HepG2 (cell line): ENCODE data around the gene ANXA6. TPM values are rescaled to one million over a fixed set of nuclear protein-coding genes. Genes with fewer than 3 reads are reported as not detected.
A peak's percentile ranks its signal among the peaks of the same experiment; 100 is the strongest.

Experiments
- ATAC-seq: fragments of 200-7000 bp; cut with Tn5 transposase; 3 replicates; pipeline ENCODE4 v1.9.1; 2020; ENCODE audit warnings: mild to moderate bottlenecking, moderate library complexity
- BruUV-seq: library from RNA; stranded (reverse); fragments of 400-500 nt; replicated peaks from 2 replicates; lab custom pipeline; 2021; lab: Mats Ljungman, UMichigan
- CTCF ChIA-PET: fragments of 300-600 bp; formaldehyde crosslinking; extraction: SDS; loops from one replicate; lab custom pipeline; 2021; ENCODE audit warnings: low total read pairs, inconsistent platforms, low intra/inter-chr PET ratio; lab: Yijun Ruan, JAX
- POLR2A ChIA-PET: fragments of 350-600 bp; sonication (Branson Sonifier 250); formaldehyde crosslinking; loops from one replicate; lab custom pipeline; 2020; ENCODE audit warnings: antibody characterized with exemption, inconsistent platforms; lab: Yijun Ruan, JAX
- DNase-seq: peaks from one replicate; pipeline ENCODE4 v3.0.0-alpha.2; 2015; ENCODE audit warnings: low spot score
- FAIRE-seq: peaks from 3 replicates; lab custom pipeline; 2011; peaks lifted over from hg19 to GRCh38; lab: Jason Lieb, UNC
- H2AFZ ChIP-seq: one replicate; pipeline ENCODE4 v1.6.1; 2011; ENCODE audit warnings: low read length, inconsistent platforms
- H3K27ac ChIP-seq: fragments of 300-600 bp; 3 replicates; pipeline ENCODE4 v1.8.0; 2011; ENCODE audit warnings: mixed run types, mild to moderate bottlenecking, mixed read lengths, low read length, inconsistent platforms; ENCODE audit not compliant: insufficient read depth; ENCODE audit errors: extremely low read length
- H3K27me3 ChIP-seq, 2 experiments: fragments of 200-600 bp in 1 of 2; 2 replicates in 1 of 2; 3 replicates in 1 of 2; pipeline versions ENCODE4 v1.6.0 to v1.8.0; 2011; ENCODE audit warnings: low read length in 2 of 2, mild to moderate bottlenecking in 2 of 2, moderate library complexity in 2 of 2, inconsistent platforms in 1 of 2; ENCODE audit not compliant: insufficient read depth in 2 of 2, control insufficient read depth in 1 of 2
- H3K36me3 ChIP-seq, 2 experiments: fragments of 200-600 bp in 1 of 2; replicated peaks in 1 of 2; 2 replicates in 1 of 2; 3 replicates in 1 of 2; pipeline versions ENCODE4 v1.5.1 to v1.8.0; 2011; ENCODE audit warnings: low read length in 2 of 2, inconsistent platforms in 1 of 2; ENCODE audit not compliant: insufficient read depth in 2 of 2, control insufficient read depth in 1 of 2
- H3K4me1 ChIP-seq: 2 replicates; pipeline ENCODE4 v1.5.1; 2012; ENCODE audit warnings: low read length, inconsistent platforms; ENCODE audit not compliant: insufficient read depth
- H3K4me2 ChIP-seq: 2 replicates; pipeline ENCODE4 v1.6.0; 2011; ENCODE audit warnings: low read depth, low read length, inconsistent platforms
- H3K4me3 ChIP-seq, 3 experiments: fragments of 200-600 bp in 1 of 3; sonication (generic), shearing (Covaris generic) in 1 of 3; replicated peaks in 1 of 3; 2 replicates each; pipeline ENCODE4 v1.5.1; 2011 to 2016; ENCODE audit warnings: low read length in 3 of 3, inconsistent platforms in 2 of 3, low read depth in 2 of 3, mild to moderate bottlenecking in 2 of 3, control low read depth in 1 of 3, mixed read lengths in 1 of 3; ENCODE audit not compliant: insufficient read depth in 1 of 3
- H3K79me2 ChIP-seq: one replicate; pipeline ENCODE4 v1.6.1; 2011; ENCODE audit warnings: low read length, inconsistent platforms; ENCODE audit not compliant: insufficient read depth
- H3K9ac ChIP-seq: 2 replicates; pipeline ENCODE4 v1.6.0; 2011; ENCODE audit warnings: mild to moderate bottlenecking, low read depth, low read length, inconsistent platforms; ENCODE audit not compliant: insufficient read depth
- H3K9me3 ChIP-seq: 2 replicates; pipeline ENCODE4 v1.5.1; 2012; ENCODE audit warnings: mild to moderate bottlenecking, low read length
- H4K20me1 ChIP-seq: 2 replicates; pipeline ENCODE4 v1.6.0; 2011; ENCODE audit warnings: inconsistent platforms, mild to moderate bottlenecking, low read length, moderate library complexity; ENCODE audit not compliant: insufficient read depth
- BCL6 ChIP-seq: IDR thresholded peaks from 2 replicates; pipeline ENCODE4 v1.6.1; 2016; ENCODE audit warnings: missing genetic modification reagents, missing compliant biosample characterization
- CEBPB ChIP-seq: IDR thresholded peaks from 2 replicates; pipeline ENCODE4 v1.6.1; 2011; ENCODE audit warnings: low read depth, low read length, improper control_type of control experiment, borderline replicate concordance
- ETV6 ChIP-seq: sonication (generic); formaldehyde crosslinking; conservative IDR thresholded peaks from 2 replicates; pipeline ENCODE4 v1.4.0; 2020; ENCODE audit warnings: missing genetic modification reagents
- KLF12 ChIP-seq: sonication (generic); formaldehyde crosslinking; IDR thresholded peaks from 2 replicates; pipeline ENCODE4 v1.4.0; 2020; ENCODE audit warnings: missing genetic modification reagents, borderline replicate concordance
- RBFOX2 ChIP-seq: fragments of 200-400 bp; formaldehyde crosslinking; IDR thresholded peaks from 2 replicates; pipeline ENCODE4 v1.6.1; 2017; ENCODE audit warnings: low read depth, mild to moderate bottlenecking, low read length
- RORA ChIP-seq: sonication (generic); formaldehyde crosslinking; IDR thresholded peaks from 2 replicates; pipeline ENCODE4 v1.5.0; 2020; ENCODE audit warnings: mild to moderate bottlenecking, missing genetic modification reagents, moderate library complexity
- ZKSCAN1 ChIP-seq: fragments of 150-350 bp; IDR thresholded peaks from 2 replicates; pipeline ENCODE4 v1.6.1; 2014; ENCODE audit warnings: low read length
- ZNF577 ChIP-seq: sonication (generic); formaldehyde crosslinking; IDR thresholded peaks from 2 replicates; pipeline ENCODE4 v1.4.0; 2020; ENCODE audit warnings: mild to moderate bottlenecking, low read depth, missing genetic modification reagents, borderline replicate concordance
- WGBS: methylation state at CpG from one replicate; pipeline ENCODE4 v1.1.6; 2017; ENCODE audit warnings: low lambda C conversion rate; 5-methylcytosine and 5-hydroxymethylcytosine counted together
- in situ Hi-C: cut with HindIII; loops from 2 replicates; pipeline ENCODE4 v1.10.0; 2017; ENCODE audit warnings: low pct_unique_long_range_greater_than_20kb; ENCODE audit not compliant: extremely low pct_ligation_motif_present
- intact Hi-C: fragments of 100-400 bp; cut with micrococcal nuclease; formaldehyde crosslinking; loops from one replicate; pipeline ENCODE4 v1.10.0; 2022; ENCODE audit not compliant: unreplicated experiment
- polyA plus RNA-seq, 8 experiments: library from polyadenylated mRNA; depleted of rRNA in 3 of 8; stranded (reverse) in 7 of 8; unstranded in 1 of 8; fragments of >200 nt; fragmentation: Illumina TruSeq in 4 of 8; extraction: Trizol in 4 of 8; gene quantifications; 2 replicates each; pipeline versions ENCODE4 v1.2.1 to v1.2.3, GENCODE V29; 2011 to 2016; ENCODE audit warnings: low read depth in 4 of 8, missing spikeins in 1 of 8, mixed read lengths in 1 of 8; ENCODE audit not compliant: insufficient read depth in 1 of 8
- total RNA-seq, 5 experiments: library from RNA; depleted of rRNA; stranded (reverse); fragments of >200 nt; fragmentation: Illumina TruSeq; extraction: Trizol; gene quantifications; 2 replicates each; pipeline ENCODE4 v1.2.3, GENCODE V29; 2016; ENCODE audit warnings: low read depth in 1 of 5
- TF ChIP-seq, protein P1 (sequence below): sonication (generic); formaldehyde crosslinking; IDR thresholded peaks from 2 replicates; pipeline ENCODE4 v1.5.1; 2020; ENCODE audit warnings: missing genetic modification reagents, mild to moderate bottlenecking, borderline replicate concordance

Gene ANXA6
- total and polyA plus RNA-seq, 2 of the 13 experiments (the other 11 are each of a cell fraction or from before 2014, with no cell fraction given), result 103 to 125 TPM

DNA sequence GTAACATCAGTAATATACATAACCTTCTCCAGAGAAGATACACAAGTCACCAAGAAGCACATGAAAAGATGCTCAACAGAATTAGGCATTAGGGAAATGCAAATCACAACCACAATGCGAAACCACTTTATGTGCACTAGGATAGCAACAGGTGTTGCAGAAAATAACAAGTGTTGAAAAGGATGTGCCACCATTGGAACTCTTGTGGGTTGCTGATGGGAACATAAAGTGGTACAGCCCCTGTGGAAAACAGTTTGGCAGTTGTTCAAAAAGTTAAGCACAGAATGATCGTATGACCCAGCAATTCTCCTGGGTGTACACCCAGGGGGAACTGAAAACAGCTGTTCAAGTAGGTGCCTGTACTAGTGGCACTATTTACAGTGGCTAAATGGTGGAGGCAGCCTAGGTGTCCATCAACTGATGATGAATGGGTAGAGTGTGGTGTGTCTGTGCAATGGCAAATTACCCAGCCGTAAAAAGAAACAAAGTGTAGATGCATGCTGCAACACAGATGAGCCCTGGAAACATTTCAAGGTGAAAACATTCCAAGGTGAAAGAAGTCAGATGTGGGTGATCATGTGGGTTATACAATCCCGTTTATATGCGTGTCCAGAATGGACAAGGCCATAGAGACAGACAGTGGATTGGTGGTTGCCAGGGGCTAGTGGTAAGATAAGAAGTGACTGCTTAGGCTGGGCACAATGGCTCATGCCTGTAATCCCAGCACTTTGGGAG is 39.1 kb upstream of the ANXA6 start (continued):
- TF ChIP-seq, protein P1, sequence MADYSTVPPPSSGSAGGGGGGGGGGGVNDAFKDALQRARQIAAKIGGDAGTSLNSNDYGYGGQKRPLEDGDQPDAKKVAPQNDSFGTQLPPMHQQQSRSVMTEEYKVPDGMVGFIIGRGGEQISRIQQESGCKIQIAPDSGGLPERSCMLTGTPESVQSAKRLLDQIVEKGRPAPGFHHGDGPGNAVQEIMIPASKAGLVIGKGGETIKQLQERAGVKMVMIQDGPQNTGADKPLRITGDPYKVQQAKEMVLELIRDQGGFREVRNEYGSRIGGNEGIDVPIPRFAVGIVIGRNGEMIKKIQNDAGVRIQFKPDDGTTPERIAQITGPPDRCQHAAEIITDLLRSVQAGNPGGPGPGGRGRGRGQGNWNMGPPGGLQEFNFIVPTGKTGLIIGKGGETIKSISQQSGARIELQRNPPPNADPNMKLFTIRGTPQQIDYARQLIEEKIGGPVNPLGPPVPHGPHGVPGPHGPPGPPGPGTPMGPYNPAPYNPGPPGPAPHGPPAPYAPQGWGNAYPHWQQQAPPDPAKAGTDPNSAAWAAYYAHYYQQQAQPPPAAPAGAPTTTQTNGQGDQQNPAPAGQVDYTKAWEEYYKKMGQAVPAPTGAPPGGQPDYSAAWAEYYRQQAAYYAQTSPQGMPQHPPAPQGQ (CRISPR knock-in tag), result no peak
- TF ChIP-seq RORA (CRISPR knock-in tag) (no peak), ZKSCAN1 (no peak), BCL6 (CRISPR knock-in tag) (no peak), KLF12 (CRISPR knock-in tag) (no peak), RBFOX2 (no peak), ZNF577 (CRISPR knock-in tag) (no peak)

DNA sequence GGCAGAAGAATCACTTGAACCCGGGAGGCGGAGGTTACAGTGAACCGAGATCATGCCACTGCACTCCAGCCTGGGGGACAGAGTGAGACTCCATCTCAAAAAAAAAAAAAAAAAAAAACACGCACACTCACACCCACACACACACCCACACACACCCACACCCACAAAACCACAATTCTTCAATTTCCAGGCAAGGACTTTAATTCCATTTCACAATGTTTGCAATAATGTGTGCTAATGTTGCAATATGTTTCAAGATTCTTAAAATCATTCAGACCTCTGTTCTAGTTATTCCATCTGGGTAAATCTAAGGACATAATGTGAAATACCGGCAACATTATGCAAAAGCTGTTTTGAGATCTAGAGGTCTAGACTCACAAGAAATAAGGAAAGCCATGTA is 38.0 kb upstream of the ANXA6 start:
- no peak overlapping the region for H3K27ac ChIP-seq
- no peak overlapping the region for H3K4me3 ChIP-seq
- H2AFZ ChIP-seq, result no peak overlapping the region
- 95% methylated on average over 5 of the region's 5 CpGs for WGBS
- H3K4me1 ChIP-seq, result no peaks in the 10 kb centered on the region
- DNase-seq (no peak), ATAC-seq (no peak), FAIRE-seq (no peak)
- no peaks in the 10 kb centered on the region for H4K20me1 ChIP-seq
- no peak overlapping the region for H3K9ac ChIP-seq
- no peak overlapping the region for H3K4me2 ChIP-seq
- H3K36me3 ChIP-seq, result peaks cover 2 to 4% of the 10 kb centered on the region in 2 experiments; a peak in 1 of 5 replicates
- no peaks in the 10 kb centered on the region for H3K27me3 ChIP-seq
- H3K9me3 ChIP-seq, result no peaks in the 10 kb centered on the region
- no peak for TF ChIP-seq ETV6 (CRISPR knock-in tag)
- TF ChIP-seq CEBPB, result 0 out of 2 replicates have a peak, but pooled peaks have one; percentile 42
- TF ChIP-seq, all 625 proteins: peak for 1
- no peaks in the 10 kb centered on the region for H3K79me2 ChIP-seq
- BruUV-seq, result no TSS peak
- ChIA-PET CTCF (no interaction called here), POLR2A (no interaction called here)
- intact Hi-C loops, result no loop called here
- in situ Hi-C loops, result no loop called here
